Ramos (cell line): Measurements from ENCODE around the gene PRDM16.

ENCODE experiments used
- in situ Hi-C: fragments of 300-500 bp; cut with MboI; formaldehyde crosslinking; loops from one replicate; pipeline ENCODE4 v1.14.3; 2022; ENCODE audit warnings: low sequenced_read_pairs; ENCODE audit not compliant: unreplicated experiment

PRDM16 gene

GRCh38 chr1:3479511-3480368, 410.7 kb downstream of the PRDM16 start:
- in situ Hi-C loops, result no loop called here

GRCh38 chr1:3480369-3480719, 411.3 kb downstream of the PRDM16 start:
- in situ Hi-C loops, result no loop called here

GRCh38 chr1:3481046-3481445, 412.0 kb downstream of the PRDM16 start:
- in situ Hi-C loops, result no loop called here

GRCh38 chr1:3481836-3482375, 412.9 kb downstream of the PRDM16 start:
- in situ Hi-C loops, result no loop called here

- in situ Hi-C loops, result no loop called here
Measured at GRCh38 chr1:3482378-3482849, 413.4 kb downstream of the PRDM16 start.

- in situ Hi-C loops, result no loop called here
Measured at GRCh38 chr1:3483380-3483779, 414.4 kb downstream of the PRDM16 start.

GRCh38 chr1:3483801-3484444, 414.9 kb downstream of the PRDM16 start:
- in situ Hi-C loops, result no loop called here

- in situ Hi-C loops, result no loop called here
Measured at GRCh38 chr1:3485016-3485415, 416.0 kb downstream of the PRDM16 start.
